Colonic mucosa (tissue), 4 donors: ENCODE results near the gene SRGN. TPM values are rescaled to one million over a fixed set of nuclear protein-coding genes. Genes with fewer than 3 reads are reported as not detected.

Experiments used
- DNase-seq: peaks from one replicate; pipeline ENCODE4 v3.0.0-alpha.2; 2020
- H3K27ac ChIP-seq: fragments of 200-600 bp; one replicate; pipeline ENCODE4 v1.8.0; 2021
- H3K27me3 ChIP-seq: fragments of 200-600 bp; one replicate; pipeline ENCODE4 v1.8.0; 2021
- H3K36me3 ChIP-seq: fragments of 200-600 bp; one replicate; pipeline ENCODE4 v1.8.0; 2021
- H3K4me1 ChIP-seq: fragments of 200-600 bp; one replicate; pipeline ENCODE4 v1.8.0; 2021; ENCODE audit warnings: mild to moderate bottlenecking
- H3K4me3 ChIP-seq: fragments of 200-600 bp; one replicate; pipeline ENCODE4 v1.8.0; 2021
- H3K9ac ChIP-seq, 2 donors: one replicate each; pipeline ENCODE4 v1.7.0; 2013; ENCODE audit warnings: control low read depth in 2 of 2, low read depth in 2 of 2, low read length in 2 of 2
- H3K9me3 ChIP-seq: fragments of 200-600 bp; one replicate; pipeline ENCODE4 v1.8.0; 2021
- intact Hi-C: fragments of 100-400 bp; cut with DNase I; formaldehyde crosslinking; loops from one replicate; pipeline ENCODE4 v1.14.1; 2022
- total RNA-seq, 2 donors: library from RNA; stranded (reverse); fragmentation: NEBNext Ultra II Directional in 1 of 2; extraction: Animal tissue kit (Norgen Biotek cat#: 25700) in 1 of 2; gene quantifications; one replicate each; pipeline ENCODE4 v1.2.1, GENCODE V29; 2021
- TF ChIP-seq, protein P1 (sequence below): fragments of 200-600 bp; IDR thresholded peaks from one replicate; pipeline ENCODE4 v1.8.0; 2022; ENCODE audit warnings: antibody characterized with exemption, mild to moderate bottlenecking
- donor health status: healthy.
- donor health status: DM: no; HTN: no; CAD: no.
- donor health status: DM: no; HTN: no; CAD: no.

SRGN gene
- total RNA-seq, 2 donors from 2014 or later = 14.3 to 57.8 TPM

DNA sequence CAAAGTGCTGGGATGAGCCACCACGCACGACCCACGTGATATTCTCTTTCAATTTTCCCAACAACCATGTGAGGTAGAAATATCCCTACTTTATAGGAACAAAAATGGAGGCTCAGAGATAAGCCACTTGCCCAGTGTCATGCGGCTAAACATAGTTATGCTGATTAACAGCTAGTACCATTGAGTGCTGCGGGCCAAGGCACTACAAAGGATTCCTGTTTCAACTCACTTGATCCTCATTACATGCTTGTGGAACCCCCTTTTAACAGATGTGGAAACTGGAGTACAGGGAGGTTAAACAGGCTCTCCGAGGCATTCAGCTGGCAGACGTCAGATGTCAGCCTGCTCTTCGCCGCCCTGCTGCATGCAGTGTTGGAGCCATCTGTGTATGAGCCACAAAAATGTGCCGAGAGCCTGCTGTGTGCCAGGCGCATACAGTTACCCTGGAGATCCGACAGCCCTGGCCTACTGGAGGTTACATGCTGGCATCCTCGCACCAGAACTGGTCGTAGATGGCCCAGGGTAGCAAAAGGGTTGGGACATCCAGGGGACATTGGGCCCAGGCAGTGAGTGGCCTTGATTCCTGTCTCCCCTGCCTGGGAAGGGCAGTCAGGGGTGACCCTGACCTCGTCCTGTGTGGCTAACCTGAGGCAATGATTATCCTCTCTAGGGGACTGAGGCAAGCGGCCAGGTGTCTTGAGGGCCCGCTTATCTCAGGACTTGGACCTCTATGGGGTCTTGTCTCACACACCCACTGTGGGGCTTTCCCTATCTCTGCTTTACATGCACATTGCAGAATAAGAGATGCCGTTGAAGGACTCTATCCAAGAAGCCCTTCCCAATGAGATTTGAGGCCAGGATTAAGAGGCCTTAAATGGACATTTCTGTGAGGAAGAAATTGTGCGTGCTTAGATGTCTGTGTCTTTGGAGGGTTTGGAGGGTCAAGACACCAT is 18.5 kb upstream of the SRGN start:
- no peaks in the 10 kb centered on the region for H3K4me1 ChIP-seq
- TF ChIP-seq, protein P1, sequence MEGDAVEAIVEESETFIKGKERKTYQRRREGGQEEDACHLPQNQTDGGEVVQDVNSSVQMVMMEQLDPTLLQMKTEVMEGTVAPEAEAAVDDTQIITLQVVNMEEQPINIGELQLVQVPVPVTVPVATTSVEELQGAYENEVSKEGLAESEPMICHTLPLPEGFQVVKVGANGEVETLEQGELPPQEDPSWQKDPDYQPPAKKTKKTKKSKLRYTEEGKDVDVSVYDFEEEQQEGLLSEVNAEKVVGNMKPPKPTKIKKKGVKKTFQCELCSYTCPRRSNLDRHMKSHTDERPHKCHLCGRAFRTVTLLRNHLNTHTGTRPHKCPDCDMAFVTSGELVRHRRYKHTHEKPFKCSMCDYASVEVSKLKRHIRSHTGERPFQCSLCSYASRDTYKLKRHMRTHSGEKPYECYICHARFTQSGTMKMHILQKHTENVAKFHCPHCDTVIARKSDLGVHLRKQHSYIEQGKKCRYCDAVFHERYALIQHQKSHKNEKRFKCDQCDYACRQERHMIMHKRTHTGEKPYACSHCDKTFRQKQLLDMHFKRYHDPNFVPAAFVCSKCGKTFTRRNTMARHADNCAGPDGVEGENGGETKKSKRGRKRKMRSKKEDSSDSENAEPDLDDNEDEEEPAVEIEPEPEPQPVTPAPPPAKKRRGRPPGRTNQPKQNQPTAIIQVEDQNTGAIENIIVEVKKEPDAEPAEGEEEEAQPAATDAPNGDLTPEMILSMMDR = no peak

GRCh38 chr10:69070951-69071350 is 17.0 kb upstream of the SRGN start:
- intact Hi-C loops = no loop called here
- no peak for DNase-seq
- Histone ChIP-seq H3K4me3 (no peak overlapping the region), H3K36me3 (no peaks in the 10 kb centered on the region), H3K9ac (no peak overlapping the region), H3K27me3 (no peaks in the 10 kb centered on the region), H3K4me1 (no peaks in the 10 kb centered on the region), H3K27ac (no peak overlapping the region), H3K9me3 (no peaks in the 10 kb centered on the region)
- TF ChIP-seq, protein P1 = no peak

More for the DNA sequence above, 18.5 kb upstream of the SRGN start:
- H3K27me3 ChIP-seq = no peaks in the 10 kb centered on the region
- no peaks in the 10 kb centered on the region for H3K9me3 ChIP-seq
- H3K9ac ChIP-seq = no peak overlapping the region
- no peak overlapping the region for H3K27ac ChIP-seq
- intact Hi-C loops = no loop called here
- H3K4me3 ChIP-seq = no peak overlapping the region
- H3K36me3 ChIP-seq = no peaks in the 10 kb centered on the region
- no peak for DNase-seq

DNA sequence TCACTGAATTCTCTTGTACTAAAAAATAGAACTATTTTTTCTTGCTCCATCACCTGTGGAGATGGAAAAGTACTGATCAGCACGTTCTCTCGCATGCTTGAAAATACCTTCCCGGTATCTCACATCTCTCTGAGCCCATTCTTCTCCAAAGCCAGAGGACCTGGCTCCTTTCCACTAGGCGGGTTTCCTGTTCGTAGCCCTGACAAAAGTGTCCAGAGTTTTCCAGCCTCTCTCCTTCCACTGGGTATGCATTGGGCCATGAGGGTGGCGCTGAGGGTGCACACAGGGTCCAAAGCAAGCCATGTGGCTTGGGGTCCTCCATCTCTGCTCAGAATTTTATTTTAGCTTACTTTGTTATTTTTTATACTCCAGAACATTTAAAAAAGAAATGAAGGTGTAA is 16.3 kb upstream of the SRGN start:
- Histone ChIP-seq H3K4me1 (no peaks in the 10 kb centered on the region), H3K36me3 (no peaks in the 10 kb centered on the region), H3K9ac (no peak overlapping the region), H3K27me3 (no peaks in the 10 kb centered on the region), H3K4me3 (no peak overlapping the region), H3K9me3 (no peaks in the 10 kb centered on the region), H3K27ac (no peak overlapping the region)
- no peak for DNase-seq
- intact Hi-C loops = no loop called here
- TF ChIP-seq, protein P1 = no peak

DNA sequence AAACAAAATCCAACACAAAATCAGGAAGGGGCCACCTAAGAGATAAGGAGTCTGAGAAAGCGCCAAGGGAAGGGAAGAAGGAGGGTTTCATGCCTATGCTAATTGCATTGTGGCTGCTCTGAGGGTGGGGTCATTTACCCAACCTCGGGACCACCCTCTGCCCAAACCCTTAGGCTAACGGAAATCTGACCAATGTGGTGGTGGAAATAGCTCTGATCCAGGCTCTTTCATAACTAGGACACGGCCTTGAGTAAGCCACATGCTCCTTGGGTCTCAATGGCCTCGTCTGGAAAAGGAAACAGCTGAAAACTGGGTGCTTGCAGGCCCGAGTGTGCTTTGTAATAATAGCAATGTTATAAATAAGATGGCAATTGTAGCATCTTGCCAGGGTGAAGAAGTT is 14.9 kb upstream of the SRGN start:
- Histone ChIP-seq H3K27ac (no peak overlapping the region), H3K9me3 (no peaks in the 10 kb centered on the region), H3K4me3 (no peak overlapping the region), H3K36me3 (no peaks in the 10 kb centered on the region), H3K4me1 (no peaks in the 10 kb centered on the region), H3K27me3 (no peaks in the 10 kb centered on the region), H3K9ac (no peak overlapping the region)
- TF ChIP-seq, protein P1 = no peak
- intact Hi-C loops = no loop called here
- no peak for DNase-seq

DNA sequence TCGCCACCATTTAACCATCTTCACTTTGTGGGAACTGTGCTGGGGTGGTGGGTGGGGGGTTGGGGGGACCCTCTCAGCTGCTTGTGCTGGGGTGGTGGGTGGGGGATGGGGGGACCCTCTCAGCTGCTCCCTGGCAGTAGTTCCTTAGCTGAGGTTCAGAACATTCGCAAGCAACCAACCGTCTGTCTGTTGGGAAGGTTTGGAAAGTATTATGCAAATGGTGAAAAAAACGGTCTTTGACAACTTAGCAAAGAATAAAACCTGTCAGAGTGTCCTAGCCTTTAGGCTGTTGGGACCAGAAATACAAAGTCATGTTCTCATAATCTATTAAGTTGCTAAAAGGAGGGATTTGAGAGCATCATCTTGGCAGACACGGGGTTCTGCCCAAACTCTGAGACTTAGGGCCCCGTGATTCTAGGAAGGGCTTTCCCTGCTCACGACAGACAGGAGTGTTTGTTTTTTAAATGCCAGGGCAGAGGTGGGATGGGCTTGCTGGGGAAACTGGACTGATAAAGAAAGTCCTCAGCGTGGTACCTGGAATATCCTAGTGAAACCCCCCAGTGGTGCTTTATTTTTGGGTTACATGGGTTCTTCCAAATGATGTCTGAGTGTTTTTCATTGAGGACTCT is 14.1 kb upstream of the SRGN start:
- H3K4me3 ChIP-seq = no peak overlapping the region
- H3K36me3 ChIP-seq = no peaks in the 10 kb centered on the region
- intact Hi-C loops = no loop called here
- H3K4me1 ChIP-seq = no peaks in the 10 kb centered on the region
- TF ChIP-seq, protein P1 = no peak
- H3K9me3 ChIP-seq = no peaks in the 10 kb centered on the region
- H3K9ac ChIP-seq = no peak overlapping the region
- no peak for DNase-seq
- H3K27ac ChIP-seq = no peak overlapping the region
- no peaks in the 10 kb centered on the region for H3K27me3 ChIP-seq
